C4-2B (cell line): ENCODE results near the gene PFKFB1.

ENCODE experiments used
- ZFX ChIP-seq: fragments of 450-650 bp; IDR thresholded peaks from 2 replicates; pipeline ENCODE4 v1.6.1; 2017
- TF ChIP-seq, protein P1 (sequence below): fragments of 450-650 bp; conservative IDR thresholded peaks from 2 replicates; pipeline ENCODE4 v1.5.1; 2017; ENCODE audit warnings: mild to moderate bottlenecking

DNA sequence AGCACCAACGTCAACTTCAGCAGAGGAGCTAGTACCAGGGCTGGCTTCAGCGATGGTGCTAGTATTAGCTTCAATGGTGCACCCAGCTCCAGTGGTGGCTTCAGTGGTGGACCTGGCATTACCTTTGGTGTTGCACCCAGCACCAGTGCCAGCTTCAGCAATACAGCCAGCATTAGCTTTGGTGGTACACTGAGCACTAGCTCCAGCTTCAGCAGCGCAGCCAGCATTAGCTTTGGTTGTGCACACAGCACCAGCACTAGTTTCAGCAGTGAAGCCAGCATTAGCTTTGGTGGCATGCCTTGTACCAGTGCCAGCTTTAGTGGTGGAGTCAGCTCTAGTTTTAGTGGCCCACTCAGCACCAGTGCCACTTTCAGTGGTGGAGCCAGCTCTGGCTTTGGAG is 65.1 kb downstream of the PFKFB1 start:
- TF ChIP-seq, protein P1, sequence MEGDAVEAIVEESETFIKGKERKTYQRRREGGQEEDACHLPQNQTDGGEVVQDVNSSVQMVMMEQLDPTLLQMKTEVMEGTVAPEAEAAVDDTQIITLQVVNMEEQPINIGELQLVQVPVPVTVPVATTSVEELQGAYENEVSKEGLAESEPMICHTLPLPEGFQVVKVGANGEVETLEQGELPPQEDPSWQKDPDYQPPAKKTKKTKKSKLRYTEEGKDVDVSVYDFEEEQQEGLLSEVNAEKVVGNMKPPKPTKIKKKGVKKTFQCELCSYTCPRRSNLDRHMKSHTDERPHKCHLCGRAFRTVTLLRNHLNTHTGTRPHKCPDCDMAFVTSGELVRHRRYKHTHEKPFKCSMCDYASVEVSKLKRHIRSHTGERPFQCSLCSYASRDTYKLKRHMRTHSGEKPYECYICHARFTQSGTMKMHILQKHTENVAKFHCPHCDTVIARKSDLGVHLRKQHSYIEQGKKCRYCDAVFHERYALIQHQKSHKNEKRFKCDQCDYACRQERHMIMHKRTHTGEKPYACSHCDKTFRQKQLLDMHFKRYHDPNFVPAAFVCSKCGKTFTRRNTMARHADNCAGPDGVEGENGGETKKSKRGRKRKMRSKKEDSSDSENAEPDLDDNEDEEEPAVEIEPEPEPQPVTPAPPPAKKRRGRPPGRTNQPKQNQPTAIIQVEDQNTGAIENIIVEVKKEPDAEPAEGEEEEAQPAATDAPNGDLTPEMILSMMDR, result no peak
- TF ChIP-seq ZFX, result no peak
